Thymus (tissue), 11 donors: ENCODE measurements around the gene HRAS. TPM values are rescaled to one million over a fixed set of nuclear protein-coding genes. Genes with fewer than 3 reads are reported as not detected.

ENCODE experiments used
- DNase-seq, 9 donors: peaks; one replicate each; pipeline ENCODE4 v3.0.0-alpha.2; 2013; ENCODE audit warnings: low spot score in 9 of 9, low read depth in 6 of 9, missing footprints in 1 of 9
- H3K27ac ChIP-seq, 2 donors: one replicate each; pipeline ENCODE4 v1.5.1; 2013; ENCODE audit warnings: control low read depth in 1 of 2, low read depth in 1 of 2, low read length in 1 of 2, mild to moderate bottlenecking in 1 of 2, moderate library complexity in 1 of 2
- H3K27me3 ChIP-seq, 2 donors: one replicate each; pipeline ENCODE4 v1.5.1; 2013; ENCODE audit warnings: low read length in 1 of 2; ENCODE audit not compliant: control insufficient read depth in 2 of 2, insufficient read depth in 1 of 2
- H3K36me3 ChIP-seq, 2 donors: one replicate each; pipeline ENCODE4 v1.5.1; 2013; ENCODE audit warnings: low read length in 1 of 2, mild to moderate bottlenecking in 1 of 2, moderate library complexity in 1 of 2; ENCODE audit not compliant: control insufficient read depth in 2 of 2, insufficient read depth in 2 of 2
- H3K4me1 ChIP-seq, 2 donors: one replicate each; pipeline ENCODE4 v1.5.1; 2013; ENCODE audit warnings: low read length in 2 of 2; ENCODE audit not compliant: control insufficient read depth in 2 of 2, insufficient read depth in 2 of 2
- H3K4me3 ChIP-seq, 2 donors: one replicate each; pipeline ENCODE4 v1.5.1; 2013; ENCODE audit warnings: low read length in 2 of 2, control low read depth in 1 of 2, mild to moderate bottlenecking in 1 of 2
- H3K9me3 ChIP-seq, 2 donors: one replicate each; pipeline ENCODE4 v1.5.1; 2013; ENCODE audit warnings: low read length in 1 of 2, mild to moderate bottlenecking in 1 of 2; ENCODE audit not compliant: control insufficient read depth in 2 of 2, insufficient read depth in 1 of 2
- WGBS: extraction: QIAGEN DNeasy Blood & Tissue Kit; methylation state at CpG from one replicate; pipeline ENCODE4 v1.1.7; 2013; 5-methylcytosine and 5-hydroxymethylcytosine counted together
- polyA plus RNA-seq: library from polyadenylated mRNA; stranded (reverse); fragments of 200-250 nt; gene quantifications from one replicate; pipeline ENCODE4 v1.2.3, GENCODE V29; 2013
- total RNA-seq: library from RNA; stranded (reverse); fragments of 120-200 nt; gene quantifications from one replicate; pipeline ENCODE4 v1.2.4, GENCODE V29; 2013
- donor health status: healthy.

HRAS gene
- total and polyA plus RNA-seq, 2 donors: 44.1 to 145 TPM

DNA sequence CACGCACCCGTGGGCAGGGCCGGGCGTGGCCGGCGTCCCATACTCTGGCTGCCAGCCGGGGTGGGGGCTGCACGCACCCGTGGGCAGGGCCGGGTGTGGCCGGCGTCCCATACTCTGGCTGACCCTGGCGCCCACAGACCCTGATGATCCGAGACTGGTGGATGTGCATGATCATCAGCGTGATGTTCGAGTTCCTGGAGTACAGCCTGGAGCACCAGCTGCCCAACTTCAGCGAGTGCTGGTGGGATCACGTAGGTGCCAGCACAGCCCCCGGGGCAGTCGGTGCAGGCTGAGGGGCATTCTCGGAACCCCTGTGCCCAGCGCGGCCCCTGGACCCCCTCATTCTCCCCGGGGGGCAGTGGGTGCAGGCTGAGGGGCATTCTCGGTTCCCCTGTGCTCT lies 47.3 kb downstream of the HRAS start:
- no peaks in the 10 kb centered on the region for H3K9me3 ChIP-seq
- no peak overlapping the region for H3K27ac ChIP-seq
- no peak for DNase-seq
- no peaks in the 10 kb centered on the region for H3K27me3 ChIP-seq
- no peaks in the 10 kb centered on the region for H3K4me1 ChIP-seq
- H3K36me3 ChIP-seq: peaks cover 8 to 33% of the 10 kb centered on the region in 2 donors
- no peak overlapping the region for H3K4me3 ChIP-seq
- WGBS: 94% methylated on average over 25 of the region's 25 CpGs

DNA sequence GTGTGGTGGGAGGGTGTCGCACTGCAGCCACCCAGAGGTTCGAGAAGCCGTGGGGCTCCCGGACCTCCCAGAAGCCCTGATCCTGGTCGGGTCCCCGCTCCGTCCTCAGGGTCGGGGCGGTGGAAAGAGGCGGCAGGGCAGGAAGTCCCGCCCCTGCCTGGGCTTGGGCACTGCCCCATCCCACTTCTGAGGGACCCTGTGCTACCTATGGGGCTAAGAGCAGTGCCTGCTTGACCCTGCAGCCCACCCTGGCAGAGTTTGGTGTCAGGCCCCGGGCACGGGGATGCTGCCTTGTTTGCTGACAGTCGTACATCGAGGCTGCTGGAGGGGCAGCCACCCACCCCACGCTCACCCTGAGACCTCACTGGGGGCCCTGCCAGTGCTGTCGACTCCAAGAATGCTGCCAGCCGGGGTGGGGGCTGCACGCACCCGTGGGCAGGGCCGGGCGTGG lies 47.8 kb downstream of the HRAS start:
- no peak overlapping the region for H3K27ac ChIP-seq
- H3K36me3 ChIP-seq: peaks cover 4 to 29% of the 10 kb centered on the region in 2 donors
- no peaks in the 10 kb centered on the region for H3K4me1 ChIP-seq
- H3K4me3 ChIP-seq: no peak overlapping the region
- no peaks in the 10 kb centered on the region for H3K27me3 ChIP-seq
- 98% methylated on average over 22 of the region's 22 CpGs for WGBS
- no peaks in the 10 kb centered on the region for H3K9me3 ChIP-seq
- DNase-seq: no peak

DNA sequence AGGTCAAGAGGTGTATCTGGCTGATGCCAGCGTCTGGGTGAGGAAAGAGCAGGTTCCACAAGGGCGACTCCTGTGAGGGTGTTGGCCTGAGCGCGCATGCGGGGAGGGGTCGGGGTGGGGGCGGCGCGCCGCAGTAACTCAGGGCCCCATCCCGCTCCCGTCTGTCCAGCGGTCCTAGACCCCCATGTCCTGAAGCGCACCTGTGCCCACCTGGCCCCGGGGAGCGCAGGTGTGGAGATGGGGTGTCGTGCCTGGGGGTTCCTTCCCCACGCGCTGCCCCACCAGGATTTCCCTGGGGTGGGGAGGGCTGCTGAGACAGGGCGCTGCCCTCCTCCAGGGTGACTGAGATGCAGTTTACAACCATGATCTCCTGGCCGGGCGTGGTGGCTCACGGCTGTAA lies 49.2 kb downstream of the HRAS start:
- 98% methylated on average over 23 of the region's 23 CpGs for WGBS
- no peaks in the 10 kb centered on the region for H3K4me1 ChIP-seq
- H3K4me3 ChIP-seq: no peak overlapping the region
- no peak overlapping the region for H3K27ac ChIP-seq
- H3K27me3 ChIP-seq: no peaks in the 10 kb centered on the region
- no peak for DNase-seq
- peaks cover 0 to 6% of the 10 kb centered on the region in 2 donors for H3K9me3 ChIP-seq
- H3K36me3 ChIP-seq: peaks cover 2 to 25% of the 10 kb centered on the region in 2 donors

DNA sequence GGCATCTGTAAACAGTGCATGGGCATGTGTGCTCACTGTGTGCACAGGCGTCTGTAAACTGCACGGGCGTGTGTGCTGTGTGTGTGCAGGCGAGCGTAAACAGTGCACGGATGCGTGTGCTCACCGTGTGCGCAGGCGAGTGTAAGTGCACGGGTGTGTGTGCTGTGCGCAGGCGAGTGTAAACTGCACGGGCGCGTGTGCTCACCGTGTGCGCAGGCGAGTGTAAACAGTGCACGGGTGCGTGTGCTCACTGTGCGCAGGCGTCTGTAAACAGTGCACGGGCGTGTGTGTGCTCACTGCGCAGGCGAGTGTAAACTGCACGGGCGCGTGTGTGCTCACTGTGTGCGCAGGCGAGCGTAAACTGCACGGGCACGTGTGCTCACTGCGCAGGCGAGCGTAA lies 50.8 kb downstream of the HRAS start:
- H3K27me3 ChIP-seq: no peaks in the 10 kb centered on the region
- H3K36me3 ChIP-seq: peaks cover 0 to 10% of the 10 kb centered on the region in 2 donors
- H3K4me1 ChIP-seq: no peaks in the 10 kb centered on the region
- H3K9me3 ChIP-seq: peaks cover 0 to 6% of the 10 kb centered on the region in 2 donors
- no peak for DNase-seq
- no peak overlapping the region for H3K4me3 ChIP-seq
- WGBS: 98% methylated on average over 38 of the region's 38 CpGs
- no peak overlapping the region for H3K27ac ChIP-seq

Other genes with a start within 250 kb of the HRAS start
- 73.7 TPM for gene PGGHG, start 246.4 kb downstream of the HRAS start, total RNA-seq
- gene PGGHG, start 246.4 kb downstream of the HRAS start, polyA plus RNA-seq: 900 TPM
- not detected for gene IFITM5, start 236.1 kb downstream of the HRAS start, total RNA-seq
- gene IFITM5, start 236.1 kb downstream of the HRAS start, polyA plus RNA-seq: 0.25 TPM
- gene IFITM2, start 227.8 kb downstream of the HRAS start, total RNA-seq: 305 TPM
- gene IFITM2, start 227.8 kb downstream of the HRAS start, polyA plus RNA-seq: 467 TPM
- gene IFITM1, start 221.5 kb downstream of the HRAS start, total RNA-seq: 206 TPM
- gene IFITM1, start 221.5 kb downstream of the HRAS start, polyA plus RNA-seq: 463 TPM
- gene IFITM3, start 214.7 kb downstream of the HRAS start, total RNA-seq: 48.1 TPM
- 636 TPM for gene IFITM3, start 214.7 kb downstream of the HRAS start, polyA plus RNA-seq
- gene B4GALNT4, start 166.1 kb downstream of the HRAS start, total RNA-seq: 3.5 TPM
- gene B4GALNT4, start 166.1 kb downstream of the HRAS start, polyA plus RNA-seq: 6.1 TPM
- gene PKP3, start 141.4 kb downstream of the HRAS start, total RNA-seq: 7.7 TPM
- 26.5 TPM for gene PKP3, start 141.4 kb downstream of the HRAS start, polyA plus RNA-seq
- 39.4 TPM for gene SIGIRR, start 120.6 kb downstream of the HRAS start, total RNA-seq
- gene SIGIRR, start 120.6 kb downstream of the HRAS start, polyA plus RNA-seq: 153 TPM
- gene ANO9, start 93.6 kb downstream of the HRAS start, total RNA-seq: 26.3 TPM
- 114 TPM for gene ANO9, start 93.6 kb downstream of the HRAS start, polyA plus RNA-seq
- 12.1 TPM for gene PTDSS2, start 85.3 kb downstream of the HRAS start, total RNA-seq
- gene PTDSS2, start 85.3 kb downstream of the HRAS start, polyA plus RNA-seq: 24.1 TPM
- gene RNH1, start 28.3 kb downstream of the HRAS start, total RNA-seq: 79.2 TPM
- 114 TPM for gene RNH1, start 28.3 kb downstream of the HRAS start, polyA plus RNA-seq
- gene LRRC56, start 2.0 kb upstream of the HRAS start, total RNA-seq: 0.47 TPM
- 2.4 TPM for gene LRRC56, start 2.0 kb upstream of the HRAS start, polyA plus RNA-seq
- 1.1 TPM for gene LMNTD2, start 25.2 kb upstream of the HRAS start, total RNA-seq
- 5.8 TPM for gene LMNTD2, start 25.2 kb upstream of the HRAS start, polyA plus RNA-seq
- gene RASSF7, start 25.4 kb upstream of the HRAS start, total RNA-seq: 22.5 TPM
- gene RASSF7, start 25.4 kb upstream of the HRAS start, polyA plus RNA-seq: 51.2 TPM
- 17.0 TPM for gene PHRF1, start 40.9 kb upstream of the HRAS start, total RNA-seq
- gene PHRF1, start 40.9 kb upstream of the HRAS start, polyA plus RNA-seq: 23.7 TPM
- gene IRF7, start 80.4 kb upstream of the HRAS start, total RNA-seq: 44.5 TPM
- gene IRF7, start 80.4 kb upstream of the HRAS start, polyA plus RNA-seq: 102 TPM
- not detected for gene CDHR5, start 89.4 kb upstream of the HRAS start, total RNA-seq
- gene CDHR5, start 89.4 kb upstream of the HRAS start, polyA plus RNA-seq: 0.05 TPM
- gene SCT, start 91.6 kb upstream of the HRAS start, total RNA-seq: 0.19 TPM
- gene SCT, start 91.6 kb upstream of the HRAS start, polyA plus RNA-seq: 0.25 TPM
- 0.09 TPM for gene DRD4, start 101.7 kb upstream of the HRAS start, total RNA-seq
- 0.82 TPM for gene DRD4, start 101.7 kb upstream of the HRAS start, polyA plus RNA-seq
- 20.7 TPM for gene DEAF1, start 159.6 kb upstream of the HRAS start, total RNA-seq
- 27.2 TPM for gene DEAF1, start 159.6 kb upstream of the HRAS start, polyA plus RNA-seq
- 17.7 TPM for gene TMEM80, start 160.2 kb upstream of the HRAS start, total RNA-seq
- gene TMEM80, start 160.2 kb upstream of the HRAS start, polyA plus RNA-seq: 31.1 TPM
- 3.9 TPM for gene EPS8L2, start 170.7 kb upstream of the HRAS start, total RNA-seq
- 28.8 TPM for gene EPS8L2, start 170.7 kb upstream of the HRAS start, polyA plus RNA-seq
- 141 TPM for gene TALDO1, start 211.9 kb upstream of the HRAS start, total RNA-seq
- gene TALDO1, start 211.9 kb upstream of the HRAS start, polyA plus RNA-seq: 115 TPM
- gene GATD1, start 241.9 kb upstream of the HRAS start, total RNA-seq: 13.0 TPM
- 31.2 TPM for gene GATD1, start 241.9 kb upstream of the HRAS start, polyA plus RNA-seq